GM12891 (cell line): Measurements from ENCODE around the gene TNFAIP2.

ENCODE experiments used
- PAX5 ChIP-seq: IDR thresholded peaks from 2 replicates; pipeline ENCODE4 v1.6.1; 2011; ENCODE audit warnings: low read length, moderate library complexity, mild to moderate bottlenecking; ENCODE audit not compliant: insufficient read depth, severe bottlenecking
- POLR2A ChIP-seq: IDR thresholded peaks from 2 replicates; pipeline ENCODE4 v1.6.1; 2011; ENCODE audit warnings: low read depth, low read length, control low read depth
- POLR2AphosphoS5 ChIP-seq: IDR thresholded peaks from 2 replicates; pipeline ENCODE4 v1.6.1; 2011; ENCODE audit warnings: low read depth, low read length, control low read depth
- SPI1 ChIP-seq: IDR thresholded peaks from 2 replicates; pipeline ENCODE4 v1.6.1; 2011; ENCODE audit warnings: low read depth, low read length, control low read depth
- TAF1 ChIP-seq: IDR thresholded peaks from 2 replicates; pipeline ENCODE4 v1.6.1; 2011; ENCODE audit warnings: low read depth, low read length, control low read depth

- TF ChIP-seq POLR2AphosphoS5 (no peak), POLR2A (no peak), SPI1 (no peak), PAX5 (no peak), TAF1 (no peak)
Observed at GRCh38 chr14:103097994-103098957, 25.0 kb upstream of the TNFAIP2 start.
